ENCODE measurements around the gene HYAL3.

HYAL3 gene

GRCh38 chr3:50298836-50299637, at the start of gene HYAL3, which contains the start of gene NAA80:
TSS of gene HYAL3 (minus strand) at chr3:50299405. CDS start at chr3:50295602, 3,803 bp downstream.
TSS of gene NAA80 (minus strand) at chr3:50299405. CDS start at chr3:50297463, 1,942 bp downstream.
- peaks cover 5% of the 10 kb centered on the region for H3K79me2 ChIP-seq (ENCODE audit: control insufficient read depth, insufficient read depth, low read length, unreplicated experiment)
- no peaks in the 10 kb centered on the region for H3K27me3 ChIP-seq (ENCODE audit: insufficient read depth, low read length)
- no peaks in the 10 kb centered on the region for H3K36me3 ChIP-seq (ENCODE audit: insufficient read depth, low read length)
- peak within 1 kb of the TSS; percentile 83 for H2AFZ ChIP-seq (ENCODE audit: low read length, unreplicated experiment)
- peak within 1 kb of the TSS; percentile 90 for H3K4me3 ChIP-seq (ENCODE audit: low read depth, low read length)
- H3K4me1 ChIP-seq (ENCODE audit: control insufficient read depth, insufficient read depth, low read length, unreplicated experiment): peaks cover 20% of the 10 kb centered on the region
- H3K27ac ChIP-seq (ENCODE audit: low read depth, low read length): peak within 1 kb of the TSS; percentile 82

- H3K27me3 ChIP-seq (ENCODE audit: insufficient read depth, low read length): no peaks in the 10 kb centered on the region
- no peak overlapping the region for H3K27ac ChIP-seq (ENCODE audit: low read depth, low read length)
- H2AFZ ChIP-seq (ENCODE audit: low read length, unreplicated experiment): no peak overlapping the region
- no peaks in the 10 kb centered on the region for H3K36me3 ChIP-seq (ENCODE audit: insufficient read depth, low read length)
- no peak overlapping the region for H3K4me3 ChIP-seq (ENCODE audit: low read depth, low read length)
- peaks cover 18% of the 10 kb centered on the region for H3K79me2 ChIP-seq (ENCODE audit: control insufficient read depth, insufficient read depth, low read length, unreplicated experiment)
- peaks cover 14% of the 10 kb centered on the region for H3K4me1 ChIP-seq (ENCODE audit: control insufficient read depth, insufficient read depth, low read length, unreplicated experiment)
These were observed 48.1 kb upstream of the HYAL3 start for GRCh38 chr3:50347187-50347813.

DNA sequence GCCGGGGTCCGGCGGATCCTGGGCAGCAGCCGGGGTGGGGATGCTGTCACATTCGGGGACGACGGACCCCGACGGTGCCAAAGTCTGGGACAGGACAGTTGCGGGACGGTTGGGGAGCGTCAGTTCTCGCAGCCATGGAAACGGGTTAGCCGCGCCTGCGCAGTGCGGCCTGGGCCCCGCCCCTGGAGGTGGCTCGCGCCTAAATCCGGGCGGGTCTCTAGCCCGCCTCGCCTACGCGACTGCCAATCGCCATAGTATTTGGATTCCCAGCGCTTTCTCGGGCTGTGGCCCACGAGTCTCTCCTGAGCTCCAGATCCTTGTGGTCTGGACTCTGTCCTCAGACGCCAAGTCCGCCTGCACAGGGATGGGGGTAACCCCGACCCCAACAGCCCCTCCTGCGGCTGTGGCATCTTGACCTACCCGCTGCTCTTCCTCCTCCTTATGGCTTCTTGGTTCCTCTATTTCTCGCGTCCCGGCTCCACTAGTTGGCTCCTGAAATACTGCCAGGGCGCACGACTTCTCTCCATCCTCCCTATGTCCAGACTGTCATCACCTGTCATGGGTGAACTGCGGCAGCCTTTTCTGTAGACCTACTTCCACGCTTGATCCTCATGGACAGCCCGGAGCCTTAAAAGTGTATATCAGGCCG, 46.5 kb upstream of the HYAL3 start, which contains the start of gene ZMYND10:
Gene ZMYND10 (minus strand): TSS at position 147 of the 649 bp plus-strand sequence. CDS start 153 bp downstream, outside the sequence.
- Histone ChIP-seq H3K4me1 (ENCODE audit: control insufficient read depth, insufficient read depth, low read length, unreplicated experiment) (peaks cover 9% of the 10 kb centered on the region), H3K4me3 (ENCODE audit: low read depth, low read length) (peak within 1 kb of the TSS; percentile 70)

DNA sequence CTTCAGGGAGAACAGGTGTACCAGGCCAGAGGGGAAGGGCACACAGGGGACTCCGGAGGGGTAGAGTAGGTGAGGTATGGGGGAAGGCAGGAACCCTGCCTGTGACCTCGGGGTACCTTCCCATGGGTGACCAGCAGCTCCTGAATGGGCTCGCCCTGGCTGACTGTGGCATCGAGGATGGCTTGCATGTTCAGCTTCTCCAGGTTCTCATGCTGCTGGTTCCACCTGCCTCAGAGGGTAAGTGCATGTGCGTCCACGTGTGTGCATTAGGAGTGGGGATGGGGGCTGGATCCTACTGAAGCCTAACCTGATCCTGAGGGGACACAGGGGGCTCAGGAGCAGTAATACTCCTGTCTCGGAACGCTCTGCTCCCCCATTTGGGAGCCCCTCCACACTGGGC, 45.8 kb upstream of the HYAL3 start:
- Histone ChIP-seq H2AFZ (ENCODE audit: low read length, unreplicated experiment) (no peak overlapping the region), H3K79me2 (ENCODE audit: control insufficient read depth, insufficient read depth, low read length, unreplicated experiment) (peaks cover 13% of the 10 kb centered on the region), H3K27ac (ENCODE audit: low read depth, low read length) (no peak overlapping the region), H3K27me3 (ENCODE audit: insufficient read depth, low read length) (no peaks in the 10 kb centered on the region), H3K36me3 (ENCODE audit: insufficient read depth, low read length) (no peaks in the 10 kb centered on the region), H3K4me3 (ENCODE audit: low read depth, low read length) (peak overlapping the region; percentile 70), H3K4me1 (ENCODE audit: control insufficient read depth, insufficient read depth, low read length, unreplicated experiment) (peaks cover 9% of the 10 kb centered on the region)

More for the DNA sequence above, 46.5 kb upstream of the HYAL3 start, which contains the start of gene ZMYND10:
- H3K27me3 ChIP-seq (ENCODE audit: insufficient read depth, low read length): no peaks in the 10 kb centered on the region
- no peaks in the 10 kb centered on the region for H3K36me3 ChIP-seq (ENCODE audit: insufficient read depth, low read length)
- H3K27ac ChIP-seq (ENCODE audit: low read depth, low read length): no peak within 1 kb of the TSS
- H3K79me2 ChIP-seq (ENCODE audit: control insufficient read depth, insufficient read depth, low read length, unreplicated experiment): peaks cover 10% of the 10 kb centered on the region
- H2AFZ ChIP-seq (ENCODE audit: low read length, unreplicated experiment): peak within 1 kb of the TSS; percentile 83

DNA sequence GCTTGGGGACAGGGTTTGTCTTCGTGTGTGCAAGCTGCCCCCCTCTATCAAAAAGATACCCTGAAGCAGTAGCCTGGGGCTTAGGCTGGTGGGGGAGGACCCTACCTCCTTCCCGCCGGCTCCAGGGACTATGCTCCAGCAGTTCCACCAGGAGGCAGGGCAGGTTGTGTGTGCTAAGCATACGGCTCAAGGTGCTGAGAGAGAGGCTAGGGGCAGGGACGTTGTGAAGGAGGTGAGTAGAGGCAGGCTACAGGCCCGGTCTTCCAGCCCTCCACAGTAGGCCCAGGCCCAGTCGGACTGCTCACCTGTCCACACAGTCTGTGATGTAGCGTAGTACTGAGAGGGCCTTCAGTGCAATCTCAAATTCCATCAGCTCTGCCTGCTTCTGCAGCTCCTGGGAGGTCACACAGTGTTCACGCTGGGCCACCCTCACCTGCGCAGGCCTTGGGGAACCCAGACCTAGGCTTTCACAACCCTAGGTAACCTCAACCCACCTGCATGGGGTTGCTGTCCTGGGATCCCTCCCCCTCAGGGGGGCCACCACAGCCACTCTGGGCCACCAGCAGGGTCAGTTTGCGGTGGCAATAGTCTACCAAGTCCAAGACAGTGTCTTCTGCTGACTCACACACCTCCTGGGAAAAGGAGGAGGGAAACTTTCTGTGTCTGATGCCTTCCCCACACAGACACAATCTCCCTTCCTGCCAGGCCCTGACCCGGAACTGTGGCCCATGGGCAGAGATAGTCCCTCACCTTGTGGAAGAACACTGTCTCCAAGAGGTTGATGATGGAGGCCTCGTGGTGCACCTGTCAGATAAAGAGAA, 43.8 kb upstream of the HYAL3 start:
- peaks cover 19% of the 10 kb centered on the region for H3K4me1 ChIP-seq (ENCODE audit: control insufficient read depth, insufficient read depth, low read length, unreplicated experiment)
- no peaks in the 10 kb centered on the region for H3K27me3 ChIP-seq (ENCODE audit: insufficient read depth, low read length)
- H2AFZ ChIP-seq (ENCODE audit: low read length, unreplicated experiment): no peak overlapping the region
- peaks cover 24% of the 10 kb centered on the region for H3K79me2 ChIP-seq (ENCODE audit: control insufficient read depth, insufficient read depth, low read length, unreplicated experiment)
- H3K27ac ChIP-seq (ENCODE audit: low read depth, low read length): no peak overlapping the region
- H3K4me3 ChIP-seq (ENCODE audit: low read depth, low read length): no peak overlapping the region
- no peaks in the 10 kb centered on the region for H3K36me3 ChIP-seq (ENCODE audit: insufficient read depth, low read length)

GRCh38 chr3:50341996-50342650, 42.9 kb upstream of the HYAL3 start:
- Histone ChIP-seq H3K27ac (ENCODE audit: low read depth, low read length) (no peak overlapping the region), H3K36me3 (ENCODE audit: insufficient read depth, low read length) (no peaks in the 10 kb centered on the region), H3K4me1 (ENCODE audit: control insufficient read depth, insufficient read depth, low read length, unreplicated experiment) (peaks cover 19% of the 10 kb centered on the region), H3K4me3 (ENCODE audit: low read depth, low read length) (peak overlapping the region; percentile 94), H2AFZ (ENCODE audit: low read length, unreplicated experiment) (no peak overlapping the region), H3K79me2 (ENCODE audit: control insufficient read depth, insufficient read depth, low read length, unreplicated experiment) (peaks cover 29% of the 10 kb centered on the region), H3K27me3 (ENCODE audit: insufficient read depth, low read length) (no peaks in the 10 kb centered on the region)

DNA sequence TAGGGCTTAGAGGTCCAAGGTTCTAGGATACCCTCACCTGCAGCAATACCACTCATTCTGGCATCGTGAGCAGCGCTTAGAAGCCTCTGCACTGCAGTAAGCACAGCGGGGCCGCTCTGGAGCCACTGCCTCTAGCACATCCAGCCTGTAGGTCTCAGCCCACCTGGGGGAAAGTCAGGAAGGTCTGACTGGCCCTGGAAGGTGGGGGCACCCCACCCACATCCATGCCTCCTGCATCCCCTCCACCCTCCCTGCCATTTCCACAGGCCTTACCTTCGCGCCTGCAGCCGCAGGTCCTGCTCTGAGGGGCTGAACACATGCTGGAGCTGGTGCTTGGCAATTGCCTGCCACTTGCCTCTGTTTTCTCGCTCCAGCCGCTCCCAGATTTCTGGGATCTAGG, 42.3 kb upstream of the HYAL3 start:
- H3K27ac ChIP-seq (ENCODE audit: low read depth, low read length): no peak overlapping the region
- H3K27me3 ChIP-seq (ENCODE audit: insufficient read depth, low read length): no peaks in the 10 kb centered on the region
- H2AFZ ChIP-seq (ENCODE audit: low read length, unreplicated experiment): no peak overlapping the region
- peaks cover 33% of the 10 kb centered on the region for H3K79me2 ChIP-seq (ENCODE audit: control insufficient read depth, insufficient read depth, low read length, unreplicated experiment)
- H3K4me3 ChIP-seq (ENCODE audit: low read depth, low read length): peak overlapping the region; percentile 94
- peaks cover 19% of the 10 kb centered on the region for H3K4me1 ChIP-seq (ENCODE audit: control insufficient read depth, insufficient read depth, low read length, unreplicated experiment)
- no peaks in the 10 kb centered on the region for H3K36me3 ChIP-seq (ENCODE audit: insufficient read depth, low read length)

- Histone ChIP-seq H3K27me3 (ENCODE audit: insufficient read depth, low read length) (no peaks in the 10 kb centered on the region), H3K36me3 (ENCODE audit: insufficient read depth, low read length) (no peaks in the 10 kb centered on the region; the same call in 1 of the 2 replicates), H2AFZ (ENCODE audit: low read length, unreplicated experiment) (peak within 1 kb of the TSS; percentile 49), H3K79me2 (ENCODE audit: control insufficient read depth, insufficient read depth, low read length, unreplicated experiment) (peaks cover 41% of the 10 kb centered on the region), H3K4me3 (ENCODE audit: low read depth, low read length) (peak within 1 kb of the TSS; percentile 94), H3K4me1 (ENCODE audit: control insufficient read depth, insufficient read depth, low read length, unreplicated experiment) (peaks cover 23% of the 10 kb centered on the region), H3K27ac (ENCODE audit: low read depth, low read length) (peak within 1 kb of the TSS; percentile 72)
These were observed 41.5 kb upstream of the HYAL3 start, which contains the start of gene RASSF1 for GRCh38 chr3:50340448-50341329. TSS of gene RASSF1 (minus strand) at chr3:50340836. CDS start at chr3:50340805, 31 bp downstream.

- no peaks in the 10 kb centered on the region; the same call in 1 of the 2 replicates for H3K36me3 ChIP-seq (ENCODE audit: insufficient read depth, low read length)
- peak overlapping the region; percentile 45 for H2AFZ ChIP-seq (ENCODE audit: low read length, unreplicated experiment)
- peaks cover 47% of the 10 kb centered on the region for H3K79me2 ChIP-seq (ENCODE audit: control insufficient read depth, insufficient read depth, low read length, unreplicated experiment)
- H3K27me3 ChIP-seq (ENCODE audit: insufficient read depth, low read length): no peaks in the 10 kb centered on the region
- peaks cover 26% of the 10 kb centered on the region for H3K4me1 ChIP-seq (ENCODE audit: control insufficient read depth, insufficient read depth, low read length, unreplicated experiment)
- peak overlapping the region; percentile 94 for H3K4me3 ChIP-seq (ENCODE audit: low read depth, low read length)
- H3K27ac ChIP-seq (ENCODE audit: low read depth, low read length): peak overlapping the region; percentile 72
These were observed 40.9 kb upstream of the HYAL3 start for GRCh38 chr3:50340147-50340447.
